NCI-H1417 treated with DMSO at 0.1 percent for 48 hours (cell line): ENCODE measurements around the gene OVOL2.
A peak's percentile ranks its signal among the peaks of the same experiment; 100 is the strongest.

Source experiments
- DNase-seq: peaks from one replicate; lab custom pipeline; 2025; lab: John Stamatoyannopoulos, UW

Gene OVOL2

DNA sequence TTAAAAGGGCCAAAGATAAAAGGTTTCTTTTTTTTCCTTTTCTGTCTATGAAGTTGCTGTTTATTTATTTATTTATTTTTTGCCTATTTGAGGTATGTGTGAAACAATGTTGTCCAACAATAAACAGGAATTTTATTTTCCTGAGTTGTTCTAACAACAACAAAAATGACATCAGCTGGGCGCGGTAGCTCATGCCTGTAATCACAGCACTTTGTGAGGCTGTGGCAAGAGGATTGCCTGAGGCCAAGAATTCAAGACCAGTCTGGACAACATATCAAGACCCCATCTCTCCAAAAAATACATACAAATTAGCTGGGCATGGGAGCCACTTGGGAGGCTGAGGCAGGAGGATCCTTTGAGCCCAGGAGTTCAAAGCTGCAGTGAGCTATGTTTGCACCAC is 44.8 kb downstream of the OVOL2 start:
- DNase-seq: no peak

DNA sequence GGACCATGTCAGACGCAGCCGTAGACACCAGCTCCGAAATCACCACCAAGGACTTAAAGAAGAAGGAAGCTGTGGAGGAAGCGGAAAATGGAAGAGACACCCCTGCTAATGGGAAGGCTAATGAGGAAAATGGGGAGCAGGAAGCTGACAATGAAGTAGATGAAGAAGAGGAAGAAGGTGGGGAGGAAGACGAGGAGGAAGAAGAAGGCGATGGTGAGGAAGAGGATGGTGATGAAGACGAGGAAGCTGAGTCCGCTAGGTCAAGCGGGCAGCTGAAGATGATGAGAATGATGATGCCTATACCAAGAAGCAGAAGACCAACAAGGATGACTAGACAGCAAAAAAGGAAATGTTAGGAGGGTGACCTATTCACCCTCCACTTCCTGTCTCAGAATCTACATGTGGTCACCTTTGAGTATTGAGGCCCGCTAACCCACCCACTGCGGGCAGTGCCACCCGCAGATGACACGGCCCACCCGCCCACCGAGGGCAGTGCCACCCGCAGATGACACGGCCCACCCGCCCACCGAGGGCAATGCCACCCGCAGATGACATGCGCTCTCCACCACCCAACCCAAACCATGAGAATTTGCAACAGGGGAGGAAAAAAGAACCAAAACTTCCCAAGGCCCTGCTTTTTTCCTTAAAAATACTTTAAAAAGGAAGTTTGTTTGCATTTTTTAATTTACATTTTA is 45.6 kb downstream of the OVOL2 start:
- DNase-seq: no peak

DNA sequence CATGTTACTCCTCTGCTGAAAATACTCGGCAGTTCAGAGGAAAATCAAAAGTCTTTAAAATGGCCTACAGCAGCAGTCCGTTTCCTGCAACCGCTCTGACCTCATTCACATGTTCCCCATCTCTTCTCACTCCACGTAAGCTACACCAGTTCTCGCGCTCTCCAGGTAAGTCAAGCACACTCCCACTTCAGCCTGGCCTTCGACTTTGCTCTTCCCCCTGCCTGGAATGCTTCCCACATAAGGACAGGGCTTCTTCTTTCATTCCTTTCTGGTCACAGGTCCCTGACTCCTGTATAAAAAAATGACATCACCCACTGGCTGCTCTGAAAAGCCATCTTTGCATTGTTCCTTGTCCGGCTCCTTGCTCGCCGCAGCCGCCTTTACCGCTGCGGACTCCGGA is 46.2 kb downstream of the OVOL2 start:
- no peak for DNase-seq

DNA sequence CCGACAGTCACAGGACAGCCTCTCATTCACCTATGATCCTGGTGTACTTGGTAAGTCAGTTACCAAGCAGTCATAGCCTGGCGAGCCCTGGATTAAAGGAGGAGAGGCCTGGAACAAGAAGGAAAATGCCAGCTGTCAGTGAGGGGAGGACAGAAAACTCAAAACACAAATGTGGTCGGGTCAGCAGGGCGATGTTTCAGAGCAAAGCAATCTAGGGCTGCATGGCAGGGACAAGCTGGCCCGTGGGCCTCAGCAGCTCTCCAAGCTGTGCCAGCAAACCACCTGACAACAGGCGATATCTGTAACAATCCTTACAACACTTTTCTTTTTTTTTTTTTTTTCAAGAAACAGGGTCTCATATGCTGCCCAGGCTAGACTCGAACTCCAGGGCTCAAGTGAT is 48.6 kb downstream of the OVOL2 start:
- no peak for DNase-seq

DNA sequence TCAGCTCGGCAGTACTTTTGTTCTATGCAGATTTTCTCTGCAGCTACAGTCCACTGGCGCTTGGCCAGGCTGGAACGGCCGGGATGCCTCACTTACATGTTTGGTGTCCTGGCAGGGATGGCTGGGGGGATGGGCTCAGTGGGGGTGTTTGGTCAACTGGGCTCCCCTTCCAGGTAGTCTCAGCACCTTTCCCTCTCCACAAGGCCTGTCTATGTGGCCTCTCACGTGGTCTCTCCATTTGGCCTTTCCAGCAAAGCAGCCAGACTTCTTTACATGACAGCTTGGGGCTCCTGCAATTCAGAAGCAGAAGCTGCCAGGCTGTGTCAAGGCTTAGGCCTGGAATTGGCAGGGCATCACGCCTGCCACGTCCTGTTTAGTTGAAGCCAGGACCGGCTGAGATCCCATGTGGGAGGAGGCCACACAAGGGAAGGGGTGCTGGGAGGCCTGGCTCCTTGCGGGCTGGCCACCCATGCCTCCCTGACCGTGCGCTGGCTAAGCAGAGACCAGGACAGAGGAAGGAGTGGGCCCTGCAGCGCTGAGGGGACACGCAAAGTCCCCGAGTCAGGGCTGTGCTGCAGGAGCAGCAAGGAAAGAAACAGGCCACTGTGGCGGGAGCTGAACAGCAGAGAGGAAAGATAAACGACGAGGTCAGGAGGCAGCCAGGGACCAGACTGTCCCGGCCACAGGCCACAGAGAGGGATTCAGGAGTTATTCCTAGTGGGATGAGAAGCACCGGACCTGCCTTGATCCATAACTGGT is 50.0 kb downstream of the OVOL2 start:
- no peak for DNase-seq

DNA sequence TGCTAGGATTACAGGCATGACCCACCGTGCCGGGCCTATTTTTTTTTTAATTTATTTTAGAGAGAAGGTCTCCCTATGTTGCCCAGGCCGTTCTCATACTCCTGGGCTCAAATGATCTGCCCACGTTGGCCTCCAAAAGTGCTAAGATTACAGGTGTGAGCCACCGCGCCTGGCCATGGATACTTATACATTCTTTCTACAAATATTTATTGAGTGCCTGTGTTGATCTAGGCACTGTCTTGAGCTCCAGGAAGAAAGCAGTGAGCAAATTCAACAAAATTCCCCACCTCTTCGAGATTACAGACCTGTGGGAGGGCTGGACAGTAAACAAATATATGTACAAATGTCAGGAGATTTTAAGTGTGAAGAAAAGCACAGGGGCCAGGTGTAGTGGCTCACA is 51.0 kb downstream of the OVOL2 start:
- DNase-seq: no peak

DNA sequence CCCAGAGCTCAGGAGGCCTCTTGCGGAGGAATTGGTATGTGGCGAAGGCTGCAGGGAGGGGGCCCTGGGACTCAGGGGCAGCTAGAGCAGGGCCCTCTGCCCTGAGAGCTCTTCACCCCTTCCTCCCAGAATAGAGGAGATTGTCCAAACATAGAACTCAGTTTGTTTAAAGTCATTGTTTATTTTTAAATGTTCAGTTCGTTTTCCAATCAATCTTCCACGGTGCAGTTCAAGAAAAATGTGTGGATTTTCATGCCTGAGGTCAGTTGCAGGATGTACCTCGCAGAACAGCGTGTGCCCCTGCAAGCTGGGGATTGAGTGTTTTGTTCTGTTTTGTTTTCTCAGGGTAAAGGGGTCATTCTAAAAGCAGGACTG is 51.7 kb downstream of the OVOL2 start:
- DNase-seq: no peak

DNA sequence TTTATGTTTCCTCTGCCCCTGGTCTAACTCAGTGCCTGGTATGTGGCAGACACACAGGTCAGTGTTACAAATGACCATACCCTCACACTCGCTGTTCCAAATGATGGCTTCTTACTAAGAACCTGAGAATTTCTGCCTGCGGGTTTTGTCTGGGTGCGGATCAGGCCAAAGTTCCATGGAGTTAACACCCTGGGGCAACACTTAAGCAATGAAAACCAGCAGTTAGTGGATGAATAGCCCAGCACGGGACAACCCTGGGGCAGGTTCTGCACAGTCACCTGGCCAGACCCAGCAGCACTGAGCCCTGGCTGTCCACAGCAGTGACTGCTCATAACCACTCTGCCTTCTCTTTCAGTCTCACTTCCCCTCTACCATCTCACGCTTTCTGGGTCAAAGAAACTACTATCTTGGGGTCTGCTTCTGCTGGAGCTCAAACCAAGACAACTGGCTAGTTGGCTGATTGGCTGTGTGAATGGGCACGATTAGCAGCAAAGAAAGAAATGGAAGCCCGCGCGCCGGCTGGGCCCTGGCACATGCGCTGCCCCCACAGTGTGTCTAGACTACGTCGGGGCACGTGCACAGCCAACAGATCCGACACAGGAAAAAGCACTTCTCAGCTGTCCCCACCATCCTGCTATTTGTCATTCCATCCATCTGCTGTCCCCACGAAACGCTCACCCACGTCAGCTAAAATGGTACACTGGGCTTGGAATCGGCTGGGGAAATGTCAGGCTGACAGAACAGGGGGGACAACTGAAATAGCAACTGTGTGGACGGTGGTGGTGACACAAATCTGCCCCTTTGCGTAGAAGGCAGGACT is 52.3 kb downstream of the OVOL2 start:
- no peak for DNase-seq

DNA sequence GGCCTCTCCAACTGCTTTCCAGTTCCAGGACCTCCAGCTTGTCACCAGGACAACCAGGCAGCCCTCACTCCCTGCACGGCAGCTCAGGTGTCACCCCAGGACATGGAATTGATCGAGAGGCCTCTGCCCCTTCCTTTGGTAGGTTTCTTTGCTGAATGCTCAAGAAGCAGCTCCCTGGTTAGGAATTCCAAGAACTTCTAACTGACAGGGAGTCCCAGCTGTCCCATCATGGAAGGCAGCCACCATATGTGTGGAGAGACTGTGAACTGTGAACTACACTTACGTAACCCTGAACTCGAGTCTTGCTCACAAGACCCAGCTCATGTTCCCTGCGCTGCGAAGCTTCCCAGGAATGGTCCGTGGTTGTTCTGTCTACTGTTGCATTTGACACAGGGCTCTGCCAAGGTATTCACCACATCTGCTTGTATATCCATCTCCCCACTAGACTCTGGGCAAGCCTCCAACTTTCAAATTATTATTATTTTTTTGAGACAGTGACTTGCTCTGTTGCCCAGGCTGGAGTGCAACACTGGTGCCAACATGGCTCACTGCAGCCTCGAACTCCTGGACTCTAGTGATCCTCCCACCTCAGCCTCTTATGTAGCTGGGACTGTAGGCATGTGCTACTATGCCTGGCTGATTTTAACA is 53.2 kb downstream of the OVOL2 start:
- no peak for DNase-seq

DNA sequence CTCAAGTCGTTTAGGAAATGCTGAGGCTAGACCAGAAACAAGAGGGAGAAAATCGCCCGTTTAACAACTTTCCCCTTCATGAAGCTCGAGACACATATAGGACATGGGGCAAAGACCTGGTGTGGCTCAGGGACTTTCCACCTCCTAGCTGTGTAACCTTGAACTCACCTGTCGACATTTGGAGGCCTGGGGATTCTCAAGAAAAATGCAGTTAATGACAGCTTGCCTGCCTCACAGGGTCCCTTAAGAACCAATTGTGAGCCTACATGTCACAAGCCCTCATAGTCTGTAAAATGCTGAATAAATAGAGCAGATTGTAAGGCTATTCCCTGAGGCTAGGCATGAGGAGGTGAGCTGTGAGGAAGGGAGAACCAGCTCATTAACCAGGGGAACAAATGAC is 53.8 kb downstream of the OVOL2 start:
- DNase-seq: no peak

DNA sequence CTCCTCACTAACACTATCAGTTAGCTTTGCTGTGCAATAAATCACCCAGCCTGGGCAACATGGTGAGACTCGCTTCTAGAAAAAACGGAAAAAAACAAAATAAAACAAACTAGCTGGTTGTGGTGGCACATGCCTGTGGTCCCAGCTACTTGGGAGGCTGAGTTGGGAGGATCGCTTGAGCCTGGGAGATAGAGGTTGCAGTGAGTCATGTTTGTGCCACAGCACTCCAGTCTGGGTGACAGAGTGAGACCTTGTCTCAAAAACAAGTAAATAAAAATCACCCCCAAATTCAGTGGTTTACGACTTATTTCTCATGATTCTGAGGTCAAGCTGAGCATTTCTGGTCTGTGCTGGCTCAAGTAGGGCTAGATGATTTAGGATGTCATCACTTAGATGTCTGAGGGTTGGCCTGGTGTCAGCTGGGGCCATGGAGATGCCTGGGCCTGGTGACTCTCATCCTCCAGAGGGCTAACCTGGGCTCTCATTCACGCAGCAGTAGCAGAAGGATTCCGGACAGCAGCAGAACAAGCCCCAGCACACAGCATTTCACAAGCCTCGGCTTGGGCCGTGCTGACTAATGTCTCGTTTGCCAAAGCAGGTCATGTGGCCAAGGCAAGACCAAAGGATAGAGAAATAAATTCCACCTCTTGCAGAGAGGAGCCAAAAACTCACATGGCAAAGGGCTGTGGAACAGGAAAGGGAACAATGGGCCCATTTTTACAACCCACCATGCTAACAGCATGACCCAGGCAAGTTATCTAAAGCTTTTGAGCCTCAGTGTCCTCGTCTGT is 56.4 kb downstream of the OVOL2 start:
- DNase-seq: no peak

DNA sequence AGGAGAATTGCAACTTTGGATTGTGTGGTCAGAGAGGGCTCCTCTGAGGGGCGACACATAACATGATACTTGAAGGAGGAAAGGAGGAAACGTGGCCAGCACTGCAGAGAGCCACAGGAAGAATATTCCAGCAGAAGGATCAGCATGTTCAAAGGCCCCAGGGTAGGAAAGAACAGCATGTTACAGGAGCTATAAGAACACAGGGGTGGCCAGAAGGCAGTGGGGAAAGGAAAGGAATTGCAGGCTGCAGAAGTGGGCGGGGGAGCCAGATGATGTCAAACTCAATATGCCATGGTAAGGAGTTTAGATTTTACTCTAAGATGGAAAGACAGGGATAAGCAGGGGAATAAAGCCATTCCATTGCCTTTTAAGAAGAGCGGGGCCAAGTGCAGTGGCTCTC is 58.1 kb downstream of the OVOL2 start:
- DNase-seq: no peak

DNA sequence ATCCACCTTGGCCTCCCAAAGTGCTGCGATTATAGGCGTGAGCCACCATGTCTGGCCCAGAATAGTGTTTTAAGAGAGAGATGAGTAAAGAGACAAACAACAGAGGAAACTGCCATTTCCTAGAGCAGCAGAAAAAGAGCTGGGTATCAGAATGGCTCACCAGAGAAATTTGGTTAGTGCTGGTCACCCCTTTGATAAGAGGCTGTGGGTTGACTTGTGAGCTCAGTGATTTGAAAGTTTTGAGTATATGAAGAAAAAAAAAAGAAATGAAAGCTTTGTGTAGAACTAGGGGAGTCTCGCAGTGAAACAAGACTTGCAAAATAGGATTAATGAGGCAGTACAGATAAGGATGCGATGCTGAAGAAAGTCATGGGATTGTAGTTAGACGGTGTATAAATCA is 59.3 kb downstream of the OVOL2 start:
- no peak for DNase-seq

DNA sequence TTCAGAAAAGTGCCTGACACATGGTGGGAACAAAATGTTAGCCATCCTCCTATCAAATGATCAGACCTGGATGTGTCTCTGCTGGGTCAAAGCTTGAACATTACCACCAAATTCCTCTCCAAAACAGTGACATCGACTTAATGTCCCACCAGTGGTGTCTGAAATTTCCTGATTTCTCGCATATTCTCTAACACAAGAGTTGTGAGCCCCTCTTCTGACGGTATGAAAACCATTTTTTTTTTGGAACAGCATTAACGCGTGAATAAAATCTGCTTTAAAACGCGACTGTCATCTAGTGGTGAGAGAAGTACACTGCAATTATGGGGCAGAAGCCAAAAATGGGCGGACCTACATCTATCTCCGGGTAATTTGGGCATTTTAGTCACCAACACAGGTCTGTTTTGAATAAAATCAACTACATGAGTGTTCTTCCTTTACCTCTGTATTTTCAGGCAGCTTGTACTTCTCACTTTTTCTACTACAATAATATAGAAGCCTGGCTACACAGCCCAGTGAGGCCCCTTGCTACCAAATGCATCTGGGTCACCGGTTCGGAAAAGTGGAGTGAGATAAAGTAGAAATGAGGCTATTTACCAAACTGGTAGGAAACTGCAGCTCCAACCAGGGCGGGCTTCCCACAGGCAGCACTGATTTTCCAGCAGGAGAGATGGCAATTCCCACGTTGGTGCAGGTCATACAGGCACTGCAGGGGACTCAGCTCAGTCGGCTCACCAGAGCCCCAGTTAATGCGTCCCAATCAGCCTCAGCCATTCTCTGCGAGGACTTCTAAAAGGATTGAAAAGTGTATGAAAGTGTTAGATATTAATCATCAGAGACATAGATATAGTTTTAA is 61.5 kb downstream of the OVOL2 start:
- no peak for DNase-seq

DNA sequence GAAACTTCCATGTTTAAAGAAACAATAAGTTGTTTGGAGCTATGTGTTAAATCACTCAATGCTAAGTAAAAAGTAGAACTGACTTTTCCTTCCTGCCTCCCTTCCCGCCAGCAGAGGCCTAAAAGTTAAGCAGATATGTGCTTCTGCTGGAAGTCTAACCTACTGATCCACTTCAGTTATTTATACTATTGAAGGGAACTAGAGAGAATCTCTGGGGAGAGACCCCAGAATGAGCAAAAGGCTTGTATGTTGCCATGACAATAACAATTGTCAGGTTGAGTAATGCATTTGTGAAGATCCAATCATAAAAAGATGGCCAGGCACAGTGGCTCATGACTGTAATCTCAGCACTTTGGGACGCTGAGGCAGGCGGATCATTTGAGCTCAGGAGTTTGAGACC is 64.2 kb downstream of the OVOL2 start:
- no peak for DNase-seq

DNA sequence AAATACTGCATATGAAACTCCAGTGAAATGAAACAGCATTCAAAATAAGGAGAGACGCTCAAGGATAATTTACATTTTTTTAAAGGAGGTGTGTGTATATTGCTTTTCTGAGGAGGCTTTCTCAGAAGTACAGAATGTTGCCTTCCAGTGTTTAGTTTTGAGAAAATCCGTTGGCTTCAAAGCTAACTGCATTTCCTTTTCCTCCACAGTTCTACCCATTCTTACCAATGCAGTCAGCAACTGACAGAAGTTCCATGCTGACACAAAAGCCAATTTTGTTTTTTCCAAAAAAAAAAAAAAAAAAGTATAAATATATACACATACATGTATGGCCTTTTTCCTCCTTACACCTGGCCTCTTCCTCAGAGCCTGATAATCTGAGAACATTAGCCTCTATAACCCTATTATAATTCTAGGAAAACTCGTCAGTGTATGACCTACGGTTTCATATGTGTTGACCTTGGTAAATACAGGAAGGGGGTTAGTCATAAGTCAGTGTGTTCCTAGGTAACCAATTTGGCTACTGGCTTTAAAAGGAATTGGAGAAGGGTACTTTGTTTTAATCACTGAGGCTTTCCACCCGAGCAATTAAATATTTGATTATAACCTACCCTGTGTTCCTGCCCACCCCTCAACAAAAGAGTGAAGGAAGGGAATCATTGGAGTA is 64.7 kb downstream of the OVOL2 start:
- DNase-seq: peak; percentile 49

DNA sequence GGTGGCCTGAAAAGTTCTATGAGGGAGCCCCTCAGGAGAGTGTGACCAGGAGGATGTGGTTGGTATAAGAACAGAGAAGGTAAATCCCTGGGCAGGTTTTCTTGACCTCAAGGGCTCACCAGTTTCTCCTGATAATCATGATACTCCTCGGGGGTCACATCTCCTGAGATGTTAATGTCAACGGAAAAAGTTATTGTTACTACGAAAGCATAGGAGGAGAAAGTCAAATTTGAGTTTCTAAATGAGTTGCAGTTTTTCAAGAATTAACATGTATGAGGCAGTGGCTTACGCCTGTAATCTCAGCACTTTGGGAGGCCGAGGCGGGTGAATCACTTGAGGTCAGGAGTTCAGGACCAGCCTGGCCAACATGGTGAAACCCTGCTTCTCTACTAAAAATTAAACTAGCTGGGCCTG is 65.5 kb downstream of the OVOL2 start:
- DNase-seq: no peak

DNA sequence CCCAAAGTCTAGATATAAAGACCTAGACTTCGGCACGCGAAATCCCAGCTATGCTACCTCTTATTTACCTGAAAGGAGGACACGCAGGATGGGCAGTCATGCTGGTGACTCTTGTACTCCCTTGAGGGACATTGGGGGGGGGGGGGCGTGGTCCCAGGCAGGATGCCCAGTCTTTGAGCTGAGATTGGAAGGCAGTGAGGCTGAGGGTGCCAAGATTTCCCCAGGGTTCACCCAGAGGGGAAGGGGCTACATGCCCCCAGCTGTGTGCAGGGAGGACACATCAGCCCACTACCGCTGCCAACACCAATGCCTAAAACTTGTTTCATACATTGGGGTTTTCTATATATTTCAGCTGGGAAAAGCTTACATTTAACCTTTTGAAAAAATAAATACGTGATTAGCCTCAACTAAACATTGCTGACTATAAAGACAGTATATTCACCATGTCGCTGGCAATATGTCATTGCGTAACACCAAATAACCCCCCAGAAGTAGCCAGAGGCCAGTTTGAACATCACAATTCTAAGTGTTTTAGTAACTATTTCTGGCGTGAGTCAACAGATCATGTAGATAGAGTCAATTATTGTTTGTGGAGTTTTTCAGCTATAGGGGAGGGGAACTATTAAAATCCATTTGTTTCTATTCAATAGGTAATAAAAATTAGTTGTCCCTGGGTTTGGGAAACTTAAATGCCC is 67.3 kb downstream of the OVOL2 start:
- no peak for DNase-seq

DNA sequence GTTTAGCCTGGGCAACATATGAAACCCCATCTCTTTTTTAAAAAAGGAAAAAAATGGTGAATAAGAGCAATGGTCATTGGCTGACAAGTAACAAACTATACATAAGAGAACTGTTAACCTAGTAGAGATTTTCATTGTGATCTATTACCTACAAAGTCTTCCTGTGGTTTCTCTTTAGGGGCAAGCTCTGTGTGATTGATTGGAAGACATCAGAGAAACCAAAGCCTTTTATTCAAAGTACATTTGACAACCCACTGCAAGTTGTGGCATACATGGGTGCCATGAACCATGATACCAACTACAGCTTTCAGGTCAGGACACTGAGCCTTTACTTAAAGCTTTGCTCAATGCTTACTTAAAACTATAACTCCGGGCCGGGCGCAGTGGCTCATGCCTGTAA is 69.7 kb downstream of the OVOL2 start:
- DNase-seq: no peak
